Measurements from ENCODE around the gene ZBTB16.
A peak's percentile ranks its signal among the peaks of the same experiment; 100 is the strongest.

ZBTB16 gene

GRCh38 chr11:114152785-114153184 lies 93.3 kb downstream of the ZBTB16 start:
- no peak for DNase-seq (ENCODE audit: low read depth, low spot score)

GRCh38 chr11:114153224-114153623 lies 93.7 kb downstream of the ZBTB16 start:
- no peak for DNase-seq (ENCODE audit: low read depth, low spot score)

GRCh38 chr11:114154271-114155047 lies 94.9 kb downstream of the ZBTB16 start:
- DNase-seq (ENCODE audit: low read depth, low spot score), result no peak

GRCh38 chr11:114155116-114155515 lies 95.6 kb downstream of the ZBTB16 start:
- DNase-seq (ENCODE audit: low read depth, low spot score), result no peak

GRCh38 chr11:114156131-114156581 lies 96.6 kb downstream of the ZBTB16 start:
- no peak for DNase-seq (ENCODE audit: low read depth, low spot score)

- no peak for DNase-seq (ENCODE audit: low read depth, low spot score)
These were observed 97.3 kb downstream of the ZBTB16 start for GRCh38 chr11:114156782-114157181.

GRCh38 chr11:114157476-114158050 lies 98.1 kb downstream of the ZBTB16 start:
- no peak for DNase-seq (ENCODE audit: low read depth, low spot score)

- no peak for DNase-seq (ENCODE audit: low read depth, low spot score)
These were observed 98.9 kb downstream of the ZBTB16 start for GRCh38 chr11:114158421-114158820.

GRCh38 chr11:114158886-114159285 lies 99.4 kb downstream of the ZBTB16 start:
- DNase-seq (ENCODE audit: low read depth, low spot score), result no peak

GRCh38 chr11:114159320-114159719 lies 99.8 kb downstream of the ZBTB16 start:
- no peak for DNase-seq (ENCODE audit: low read depth, low spot score)

- peak; percentile 65 for DNase-seq (ENCODE audit: low read depth, low spot score)
These were observed 100.5 kb downstream of the ZBTB16 start for GRCh38 chr11:114159802-114160632.

- no peak for DNase-seq (ENCODE audit: low read depth, low spot score)
These were observed 101.4 kb downstream of the ZBTB16 start for GRCh38 chr11:114160894-114161293.

- DNase-seq (ENCODE audit: low read depth, low spot score), result no peak
These were observed 102.2 kb downstream of the ZBTB16 start for GRCh38 chr11:114161486-114162250.

GRCh38 chr11:114162719-114163123 lies 103.2 kb downstream of the ZBTB16 start:
- no peak for DNase-seq (ENCODE audit: low read depth, low spot score)

GRCh38 chr11:114163229-114163631 lies 103.7 kb downstream of the ZBTB16 start:
- DNase-seq (ENCODE audit: low read depth, low spot score), result no peak

- DNase-seq (ENCODE audit: low read depth, low spot score), result no peak
These were observed 104.4 kb downstream of the ZBTB16 start for GRCh38 chr11:114163830-114164401.

GRCh38 chr11:114164546-114164945 lies 105.0 kb downstream of the ZBTB16 start:
- DNase-seq (ENCODE audit: low read depth, low spot score), result no peak

GRCh38 chr11:114165326-114166230 lies 106.1 kb downstream of the ZBTB16 start:
- DNase-seq (ENCODE audit: low read depth, low spot score), result no peak

GRCh38 chr11:114166362-114166761 lies 106.9 kb downstream of the ZBTB16 start:
- no peak for DNase-seq (ENCODE audit: low read depth, low spot score)

- DNase-seq (ENCODE audit: low read depth, low spot score), result no peak
These were observed 107.4 kb downstream of the ZBTB16 start for GRCh38 chr11:114166897-114167323.

Data from activated naive CD8-positive, alpha-beta T cell treated with anti-CD3 and anti-CD28 coated beads, Interleukin-2, amount 50 U/mL, for 16 hours (primary cell).